ENCODE results near the gene PLCG1.
"Not testable (repeated sequence)": the region's sequence is repeated elsewhere in the genome, so short reads cannot be mapped to it uniquely, and the experiment has no call there.

Gene PLCG1

DNA sequence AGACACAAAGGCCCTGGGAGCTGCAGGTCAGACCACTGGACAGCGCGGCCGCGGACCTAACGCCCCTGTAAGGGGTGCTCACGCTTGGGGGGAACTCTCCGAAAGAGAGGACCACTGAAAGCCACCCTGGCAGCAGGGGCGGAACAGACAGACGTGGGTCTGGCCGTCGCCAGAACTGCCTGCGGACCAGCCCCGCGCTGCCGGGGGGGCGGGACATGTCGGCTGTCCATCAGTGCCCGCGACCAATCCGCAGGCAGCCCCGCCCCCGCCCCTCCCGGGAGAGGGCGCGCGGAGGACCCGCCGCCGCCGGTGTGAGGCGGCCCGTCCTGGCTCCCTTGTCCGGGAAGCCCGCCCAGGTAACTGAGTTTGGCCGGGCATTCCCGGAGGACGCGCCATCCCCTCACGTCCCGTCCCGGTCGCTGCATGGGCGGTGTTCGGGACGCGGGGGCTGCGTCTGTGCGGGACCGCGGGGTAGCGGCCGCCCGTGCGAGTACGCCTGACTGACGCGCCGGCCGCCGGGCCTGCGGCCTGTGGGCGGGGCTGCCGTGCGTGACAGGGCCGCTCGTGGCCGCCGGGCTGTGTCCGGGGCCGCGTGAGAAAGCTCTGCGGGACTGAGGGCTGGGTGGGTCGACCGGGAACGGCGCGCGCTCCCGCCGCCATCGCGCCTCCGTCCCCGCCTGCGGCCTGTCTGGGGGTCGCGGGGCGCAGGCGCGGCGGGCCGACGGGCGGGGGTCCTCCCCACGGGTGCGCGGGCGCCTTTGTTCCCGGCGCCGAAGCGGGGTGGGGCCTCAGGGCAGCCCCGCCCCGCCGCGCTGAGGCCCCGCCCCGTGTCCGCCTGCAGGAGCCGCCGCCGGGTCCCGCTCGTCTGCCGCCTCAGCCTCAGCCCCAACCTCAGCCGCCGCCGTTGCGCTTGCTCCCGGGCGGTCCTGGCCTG lies at the start of gene PLCG1:
Gene PLCG1, plus strand, starts transcription at position 864 of the 934 bp plus-strand sequence. CDS start 99 bp downstream, outside the sequence.
- DNase-seq (ENCODE audit: low read depth): peak; percentile 88

DNA sequence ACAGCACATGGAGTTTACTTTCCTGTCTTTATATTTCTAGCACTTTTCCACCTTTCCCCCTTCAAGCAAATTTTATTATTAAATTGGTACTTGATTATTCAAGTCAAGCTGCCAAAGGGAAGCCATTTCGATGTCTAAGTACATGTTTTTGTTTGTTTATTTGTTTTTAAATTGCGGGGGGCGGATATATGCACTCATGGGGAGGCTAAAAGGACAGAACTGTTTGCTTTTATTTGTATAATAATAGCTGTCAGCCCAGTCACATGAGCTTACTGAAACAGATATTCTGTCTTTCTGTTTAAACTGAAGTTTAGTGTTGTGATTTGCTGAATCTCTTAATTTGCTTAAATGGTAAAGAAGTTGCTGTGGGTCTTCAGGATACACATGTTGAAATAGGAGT lies 49.6 kb upstream of the PLCG1 start:
- DNase-seq (ENCODE audit: low read depth): no peak

DNA sequence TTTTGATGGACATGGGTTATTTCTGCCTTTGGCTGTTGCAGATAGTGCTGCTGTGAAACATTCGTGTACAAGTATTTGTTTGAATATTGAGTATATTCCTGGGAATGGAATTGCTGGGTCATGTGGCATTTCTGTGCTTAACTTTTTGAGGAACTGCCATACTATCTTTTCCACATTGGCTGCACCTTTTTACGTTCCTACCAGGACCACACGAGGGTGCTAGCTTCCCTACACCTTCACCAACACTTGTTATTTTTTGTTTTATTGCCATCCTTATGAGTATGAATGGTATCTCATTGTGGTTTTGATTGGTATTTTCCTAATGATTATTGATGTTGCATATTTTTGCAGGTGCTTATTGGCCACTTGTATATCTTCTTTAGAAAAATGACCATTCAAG lies 47.8 kb upstream of the PLCG1 start:
- no peak for DNase-seq (ENCODE audit: low read depth)

DNA sequence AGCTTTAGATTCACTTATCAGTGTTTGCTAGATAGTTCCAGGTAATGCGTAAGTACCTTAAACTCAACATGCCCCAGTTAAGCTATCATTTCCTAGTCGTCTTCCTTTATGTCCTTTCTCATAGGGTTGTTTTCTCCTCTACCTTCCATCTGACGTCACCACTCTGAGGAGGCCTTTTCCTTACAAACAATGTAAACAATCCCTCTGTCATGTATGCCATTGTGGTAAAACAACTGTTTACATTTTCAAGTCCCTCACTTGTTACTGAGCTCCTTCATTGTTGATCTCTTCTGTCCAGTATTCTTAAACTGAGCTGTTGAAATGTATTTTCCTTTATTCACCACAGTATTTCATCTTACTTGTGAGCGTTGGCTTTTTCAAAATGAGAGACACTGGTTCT lies 45.4 kb upstream of the PLCG1 start:
- no peak for DNase-seq (ENCODE audit: low read depth)

DNA sequence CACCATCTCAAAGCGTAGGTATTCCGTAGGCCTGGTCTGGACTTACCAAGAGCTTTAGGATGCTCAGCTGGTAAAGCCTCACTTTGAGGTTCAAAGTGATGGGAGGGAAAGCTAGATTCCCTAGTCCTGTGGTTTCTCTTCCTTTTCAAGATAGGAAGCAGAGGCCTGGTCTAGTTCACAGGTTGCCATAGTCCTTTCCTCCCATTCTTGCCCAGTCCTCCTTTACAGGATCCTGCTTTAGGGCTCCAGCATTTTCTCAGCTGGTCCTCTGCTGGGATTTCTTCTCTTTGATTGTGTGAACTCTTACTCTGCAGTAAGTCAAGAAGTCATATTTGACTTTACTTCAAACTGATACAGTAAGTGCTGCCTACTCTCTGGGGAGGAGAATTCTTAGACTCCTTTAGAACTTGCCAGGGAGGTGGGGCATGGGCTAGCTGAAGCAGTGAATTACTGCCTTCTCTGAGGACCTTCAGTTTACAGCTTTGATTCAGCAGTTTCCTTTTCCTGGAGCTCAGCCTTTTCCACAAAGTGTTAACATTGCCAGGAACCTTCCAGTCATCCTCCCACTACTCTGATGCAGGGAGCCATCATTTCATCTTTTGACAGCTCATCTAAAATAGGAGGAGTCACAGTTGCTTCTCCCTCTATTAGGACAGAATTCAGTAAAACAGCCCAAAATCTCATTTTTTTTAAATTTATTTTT lies 42.8 kb upstream of the PLCG1 start:
- DNase-seq (ENCODE audit: low read depth): no peak

DNA sequence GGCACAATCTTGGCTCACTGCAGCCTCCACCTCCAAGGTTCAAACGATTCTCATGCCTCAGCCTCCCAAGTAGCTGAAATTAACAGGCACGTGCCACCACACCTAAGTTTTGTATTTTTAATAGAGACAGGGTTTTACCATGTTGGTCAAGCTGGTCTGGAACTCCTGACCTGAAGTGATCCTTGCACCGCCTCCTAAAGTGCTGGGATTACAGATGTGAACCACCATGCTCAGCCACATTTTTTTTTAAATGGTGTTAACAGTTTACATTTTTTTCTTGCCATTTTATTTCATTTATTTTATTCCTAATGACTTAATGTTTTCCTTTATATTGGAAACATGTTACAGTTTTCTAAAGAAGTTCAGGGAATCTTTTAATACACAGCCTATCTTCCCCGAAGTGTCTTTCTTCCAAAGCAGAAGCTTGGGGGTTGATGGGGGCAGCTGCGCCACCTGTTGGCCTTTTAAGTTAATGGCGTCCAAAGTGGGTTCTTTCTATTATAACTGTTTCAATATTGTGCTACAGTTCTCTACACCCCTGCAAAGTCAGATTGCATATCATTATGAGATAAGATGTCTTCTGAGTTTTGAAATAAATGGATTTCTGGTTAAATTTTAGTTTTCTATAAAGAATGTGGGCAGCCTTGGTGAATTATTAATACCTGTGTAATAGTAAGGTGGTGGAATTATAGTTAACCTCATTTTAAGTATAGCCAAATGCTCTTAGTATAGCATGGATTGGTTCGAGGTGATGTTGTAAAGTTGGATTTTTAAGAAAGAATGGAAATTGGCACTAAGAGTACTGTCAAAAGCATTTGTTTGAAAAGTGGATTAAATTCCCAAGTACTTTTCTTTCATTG lies 42.0 kb upstream of the PLCG1 start:
- DNase-seq (ENCODE audit: low read depth): peak; percentile 29

DNA sequence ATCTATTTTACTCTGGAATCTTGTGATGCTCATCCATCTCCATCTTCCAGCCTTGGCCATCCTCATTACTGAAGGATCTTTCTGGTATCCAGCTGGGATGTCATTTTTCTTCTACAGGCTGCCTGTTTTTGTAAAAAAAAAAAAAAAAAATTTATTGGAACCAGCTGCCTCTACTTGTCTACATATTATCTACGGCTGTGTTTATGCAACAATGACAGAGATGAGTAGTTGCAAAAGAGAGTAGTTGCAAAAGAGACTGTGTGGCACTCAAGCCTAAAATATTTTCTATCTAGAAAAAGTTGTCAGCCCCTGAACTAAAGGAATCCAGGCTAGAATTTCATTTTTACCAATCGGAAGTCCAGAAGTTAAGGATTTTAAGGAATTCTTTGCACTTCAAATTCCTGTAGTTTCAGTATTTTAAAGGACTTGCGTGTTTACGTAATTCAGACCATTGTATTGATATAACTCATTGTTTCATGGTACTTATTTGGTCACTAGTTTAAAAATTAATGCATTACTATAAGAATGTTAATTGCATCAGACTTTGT lies 38.6 kb upstream of the PLCG1 start:
- no peak for DNase-seq (ENCODE audit: low read depth)

DNA sequence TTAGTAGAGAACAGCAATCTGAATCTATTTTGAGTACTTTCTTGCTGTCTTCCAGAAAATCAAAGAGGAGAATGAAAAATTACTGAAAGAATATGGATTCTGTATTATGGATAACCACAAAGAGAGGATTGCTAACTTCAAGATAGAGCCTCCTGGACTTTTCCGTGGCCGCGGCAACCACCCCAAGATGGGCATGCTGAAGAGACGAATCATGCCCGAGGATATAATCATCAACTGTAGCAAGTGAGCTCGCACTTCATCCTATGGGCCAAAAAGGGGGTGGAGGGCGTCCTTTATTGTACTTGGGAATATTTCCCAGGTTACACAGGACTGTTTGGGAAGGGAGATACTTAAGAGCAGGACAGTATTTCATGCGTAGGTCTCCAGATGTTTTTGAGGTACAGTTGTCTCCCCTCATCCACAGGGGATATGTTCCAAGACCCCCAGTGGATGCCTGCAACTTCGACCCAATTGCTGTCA lies 37.3 kb upstream of the PLCG1 start:
- DNase-seq (ENCODE audit: low read depth): no peak

DNA sequence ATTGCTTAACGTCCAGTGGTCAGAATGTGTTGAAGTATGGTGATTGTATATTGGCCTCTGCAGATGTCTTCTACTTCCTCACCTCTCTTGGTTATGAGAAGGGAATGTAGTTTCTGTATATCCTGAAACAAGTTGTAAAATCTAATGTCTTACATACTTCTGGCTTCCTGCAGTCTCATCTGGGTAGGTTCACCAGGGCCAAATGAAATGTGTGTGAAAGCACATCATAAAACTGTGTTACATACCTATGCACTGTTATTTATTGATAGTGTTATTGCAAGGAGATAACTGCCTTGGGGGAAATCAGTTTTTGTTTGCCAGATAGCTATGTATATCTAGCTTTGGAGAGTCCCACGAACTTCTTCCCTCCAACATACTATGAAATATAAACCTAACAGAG lies 35.7 kb upstream of the PLCG1 start:
- DNase-seq (ENCODE audit: low read depth): no peak

DNA sequence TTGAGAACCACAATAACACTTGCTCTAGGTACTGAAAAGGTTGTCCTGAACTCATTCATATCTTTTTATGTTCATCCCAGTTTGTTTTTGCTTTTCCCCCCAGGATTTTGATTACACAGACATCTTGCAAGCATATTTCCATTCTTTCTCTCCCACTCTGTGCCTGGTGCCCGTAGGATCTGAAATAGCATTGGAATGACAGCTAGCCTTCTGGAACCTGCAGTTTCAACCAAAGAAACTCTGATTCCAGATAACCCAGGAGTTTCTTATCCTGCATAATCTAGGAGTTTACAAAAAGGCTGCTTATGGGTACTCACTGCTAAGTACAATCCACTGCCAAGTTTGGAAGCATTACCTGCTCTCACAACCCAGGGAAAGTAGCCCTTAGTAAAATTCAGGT lies 28.8 kb upstream of the PLCG1 start:
- DNase-seq (ENCODE audit: low read depth): no peak

DNA sequence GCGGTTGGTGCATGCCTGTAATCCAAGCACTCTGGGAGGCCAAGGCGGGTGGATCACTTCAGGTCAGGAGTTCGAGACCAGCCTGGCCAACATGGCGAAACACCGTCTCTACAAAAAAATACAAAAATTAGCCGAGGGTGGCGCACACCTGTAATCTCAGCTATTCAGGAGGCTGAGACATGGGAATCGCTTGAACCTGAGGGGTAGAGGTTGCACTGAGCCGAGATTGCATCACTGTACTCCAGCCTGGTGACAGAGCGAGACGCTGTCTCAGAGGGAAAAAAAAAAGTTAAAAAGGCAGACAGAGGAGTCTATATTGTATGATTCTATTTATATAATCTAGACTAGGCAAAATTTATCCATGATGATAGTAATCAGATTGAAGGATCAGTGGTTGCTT lies 27.3 kb upstream of the PLCG1 start:
- no peak for DNase-seq (ENCODE audit: low read depth)

DNA sequence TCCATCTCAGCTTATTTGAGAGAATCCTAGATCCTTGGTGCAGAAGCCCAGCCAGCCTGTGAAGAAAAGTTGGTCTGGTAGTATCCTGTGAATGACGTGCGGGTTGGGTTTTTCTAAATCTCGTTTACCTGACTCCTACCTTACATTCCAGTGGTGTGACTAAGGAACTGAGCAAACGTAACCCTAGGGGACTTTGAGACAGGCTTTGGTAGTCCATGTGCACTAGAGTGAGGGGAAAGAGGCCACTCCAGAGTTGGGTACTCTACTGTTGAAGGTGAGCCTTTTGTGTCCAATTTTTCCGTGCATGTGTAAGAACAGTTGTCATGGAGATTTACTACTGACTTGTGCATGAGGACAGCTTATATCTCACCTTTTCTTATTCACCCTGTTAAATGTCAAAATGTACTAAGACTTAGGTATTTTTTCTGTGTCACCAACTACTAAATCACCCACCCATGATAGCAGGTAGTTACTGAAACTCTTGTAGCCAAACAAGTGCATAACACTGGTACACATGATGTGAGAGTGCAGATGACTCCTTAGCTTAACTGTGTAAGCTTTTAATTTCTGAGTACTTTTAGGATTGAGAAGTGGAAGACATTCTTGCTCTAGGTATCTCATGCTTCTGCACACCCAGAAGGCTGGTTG lies 26.3 kb upstream of the PLCG1 start:
- DNase-seq (ENCODE audit: low read depth): no peak

DNA sequence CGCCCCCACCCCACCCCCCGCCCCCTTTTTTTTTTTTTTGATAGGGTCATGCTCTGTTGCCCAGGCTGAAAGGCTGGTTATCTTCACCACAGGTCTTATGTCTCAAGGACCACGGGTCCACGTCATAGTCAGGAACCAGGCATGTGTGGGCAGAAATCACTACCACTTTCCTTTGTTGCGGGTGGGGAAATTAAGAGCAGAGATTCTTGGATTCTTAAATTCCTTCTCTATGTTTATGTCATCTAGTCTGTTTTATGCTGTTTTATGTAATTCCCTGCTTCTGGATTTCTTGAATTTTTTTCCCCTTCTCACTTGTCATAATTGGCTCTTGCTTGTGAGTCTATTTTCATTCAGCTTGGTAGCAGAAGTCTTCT lies 25.8 kb upstream of the PLCG1 start:
- no peak for DNase-seq (ENCODE audit: low read depth)

DNA sequence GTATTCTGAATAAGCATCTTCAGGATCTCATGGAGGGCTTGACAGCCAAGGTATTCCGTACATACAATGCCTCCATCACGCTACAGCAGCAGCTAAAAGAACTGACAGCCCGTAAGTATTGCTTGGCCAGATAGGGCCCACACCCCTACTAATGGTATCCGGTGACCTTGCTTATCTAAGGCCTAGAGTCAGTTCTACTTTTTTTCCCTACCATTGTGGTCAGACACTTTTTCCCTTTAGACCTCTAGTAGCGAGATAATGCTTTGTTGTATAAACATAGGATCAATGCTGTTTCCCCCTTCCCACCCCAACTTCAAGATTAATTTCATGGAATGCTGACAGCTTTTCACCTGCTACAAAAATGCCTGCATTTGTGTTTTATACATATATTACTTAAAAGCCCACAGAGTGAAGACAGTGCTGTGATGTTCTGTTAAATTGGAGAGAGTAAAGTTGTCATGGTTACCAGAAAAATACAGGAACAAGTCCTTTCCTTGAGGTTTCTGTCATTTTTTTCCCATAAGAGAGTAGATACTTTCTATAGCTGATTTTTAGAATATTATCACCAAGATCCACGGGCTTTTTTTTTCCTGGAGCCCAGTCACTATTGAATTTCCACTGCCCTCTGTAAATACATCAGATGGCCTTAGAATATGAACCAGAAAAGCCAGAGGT lies 20.9 kb upstream of the PLCG1 start:
- no peak for DNase-seq (ENCODE audit: low read depth)

DNA sequence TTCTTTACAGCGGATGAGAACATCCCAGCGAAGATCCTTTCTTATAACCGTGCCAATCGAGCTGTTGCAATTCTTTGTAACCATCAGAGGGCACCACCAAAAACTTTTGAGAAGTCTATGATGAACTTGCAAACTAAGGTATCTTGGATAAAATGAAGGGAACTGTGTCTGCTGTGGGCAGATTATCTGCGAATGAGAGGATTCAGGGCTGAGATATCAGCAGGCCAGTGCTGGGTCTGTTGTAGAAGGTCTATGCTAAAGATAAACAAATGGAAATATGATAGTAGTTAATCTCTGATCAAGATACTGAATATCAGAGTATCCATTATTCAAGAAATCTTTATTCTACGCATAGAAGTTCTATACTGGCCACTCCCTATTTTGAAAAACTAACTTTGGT lies 19.2 kb upstream of the PLCG1 start:
- DNase-seq (ENCODE audit: low read depth): not testable (repeated sequence)

DNA sequence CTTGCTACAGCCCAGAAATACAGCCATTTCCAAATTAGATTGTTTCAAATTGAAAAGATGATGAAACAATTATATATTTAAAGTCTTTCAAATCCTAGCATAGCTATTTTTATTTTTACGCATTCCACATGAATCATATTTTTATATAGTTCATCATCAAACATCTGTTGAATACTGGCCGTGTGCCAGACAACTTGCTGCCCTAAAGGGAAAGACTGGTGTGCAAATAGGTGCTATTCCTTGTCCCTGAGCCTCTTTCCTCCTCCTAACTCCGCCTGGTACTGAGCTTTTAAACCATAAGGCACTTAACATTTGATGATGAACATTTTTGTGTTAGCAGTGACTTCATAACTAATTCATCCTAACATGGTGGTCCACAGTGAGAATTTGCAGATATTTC lies 18.7 kb upstream of the PLCG1 start:
- no peak for DNase-seq (ENCODE audit: low read depth)

DNA sequence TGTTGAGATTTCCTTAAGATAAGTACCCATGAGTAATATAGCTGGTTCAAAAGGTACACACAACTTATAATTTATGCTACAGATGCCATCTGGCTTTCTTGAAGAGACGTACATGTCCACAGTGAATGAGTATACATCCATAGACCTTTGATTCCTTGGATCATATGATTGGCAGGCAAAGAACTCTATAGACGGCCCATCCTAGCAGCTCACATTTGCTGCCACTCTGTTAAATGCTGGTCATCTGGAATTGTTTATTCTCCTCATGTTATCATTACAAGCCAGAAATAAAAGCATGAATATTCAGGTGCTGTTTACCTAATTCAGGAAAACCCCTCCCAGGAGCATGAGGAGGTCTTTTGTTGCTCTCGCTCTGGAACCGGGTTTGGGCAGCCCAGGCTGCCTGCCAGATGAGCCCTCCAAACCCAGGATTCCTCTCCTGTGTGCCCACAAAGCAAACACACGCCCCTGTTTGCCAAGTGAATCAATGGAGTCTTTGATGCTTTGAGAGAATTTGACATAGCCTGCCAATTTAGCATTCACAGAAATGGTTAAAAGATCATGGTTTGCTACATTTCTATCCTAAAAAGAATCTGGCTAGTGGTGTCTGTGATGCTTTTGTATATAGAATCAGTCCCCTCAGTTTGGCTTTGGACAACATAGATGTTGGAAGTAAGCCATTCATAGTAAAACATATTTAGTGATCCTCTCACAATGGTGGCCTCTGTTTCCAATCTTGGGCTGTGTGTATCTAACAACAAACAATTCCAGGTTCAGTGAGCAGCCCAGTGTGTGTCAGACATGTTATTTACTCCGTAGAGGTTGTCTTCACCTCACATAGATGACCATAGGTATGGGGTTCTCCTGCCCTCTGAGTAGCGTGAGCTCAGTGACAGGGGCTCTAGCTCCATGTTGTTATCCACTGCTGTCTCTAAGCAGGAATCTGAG lies 17.5 kb upstream of the PLCG1 start:
- DNase-seq (ENCODE audit: low read depth): no peak

DNA sequence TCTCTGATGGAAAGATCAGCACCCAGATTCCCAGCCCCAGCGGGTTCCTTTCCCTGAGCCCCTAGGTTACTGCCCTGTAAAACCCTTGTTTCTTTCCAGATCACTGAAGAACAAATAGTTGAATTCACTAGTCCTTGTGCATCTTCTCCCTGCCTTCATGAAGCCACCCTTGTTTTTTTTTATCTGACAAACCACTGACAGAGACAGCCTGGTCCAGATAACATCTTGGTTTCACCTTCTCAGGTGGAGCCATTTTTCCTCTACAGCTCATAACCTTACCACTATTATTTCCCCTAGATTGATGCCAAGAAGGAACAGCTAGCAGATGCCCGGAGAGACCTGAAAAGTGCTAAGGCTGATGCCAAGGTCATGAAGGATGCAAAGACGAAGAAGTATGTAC lies 15.9 kb upstream of the PLCG1 start:
- DNase-seq (ENCODE audit: low read depth): no peak

DNA sequence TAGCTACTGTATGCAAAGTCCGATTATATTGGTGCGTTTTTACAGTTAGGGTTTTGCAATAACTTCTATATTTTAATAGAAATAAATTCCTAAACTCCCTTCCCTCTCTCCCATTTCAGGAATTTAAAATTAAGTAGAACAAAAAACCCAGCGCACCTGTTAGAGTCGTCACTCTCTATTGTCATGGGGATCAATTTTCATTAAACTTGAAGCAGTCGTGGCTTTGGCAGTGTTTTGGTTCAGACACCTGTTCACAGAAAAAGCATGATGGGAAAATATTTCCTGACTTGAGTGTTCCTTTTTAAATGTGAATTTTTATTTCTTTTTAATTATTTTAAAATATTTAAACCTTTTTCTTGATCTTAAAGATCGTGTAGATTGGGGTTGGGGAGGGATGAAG lies 13.7 kb upstream of the PLCG1 start:
- no peak for DNase-seq (ENCODE audit: low read depth)
